CD14-positive monocyte (primary cell): ENCODE measurements around the gene ALAS2. TPM values are rescaled to one million over a fixed set of nuclear protein-coding genes. Genes with fewer than 3 reads are reported as not detected.
"Not testable (repeated sequence)": the region's sequence is repeated elsewhere in the genome, so short reads cannot be mapped to it uniquely, and the experiment has no call there.

Experiments
- DNase-seq, 3 donors: peaks; one replicate each; pipeline ENCODE4 v3.0.0-alpha.2; 2011 to 2022
- H2AFZ ChIP-seq: 2 replicates; pipeline ENCODE4 v1.6.0; 2012; ENCODE audit warnings: mild to moderate bottlenecking, low read depth, low read length, inconsistent platforms; ENCODE audit not compliant: insufficient read depth, poor library complexity, severe bottlenecking
- H3K27ac ChIP-seq, 2 donors: 1 replicate in 1 of 2; 2 replicates in 1 of 2; pipeline ENCODE4 v1.5.1; 2012 to 2013; ENCODE audit warnings: low read length in 2 of 2, control low read depth in 1 of 2, inconsistent platforms in 1 of 2, low read depth in 1 of 2, mild to moderate bottlenecking in 1 of 2
- H3K27me3 ChIP-seq, 2 donors: one replicate each; pipeline versions ENCODE4 v1.6.0 to v1.6.1; 2011 to 2013; ENCODE audit warnings: low read length in 2 of 2; ENCODE audit not compliant: control insufficient read depth in 2 of 2, insufficient read depth in 2 of 2
- H3K36me3 ChIP-seq, 2 donors: replicated peaks in 1 of 2; 1 replicate in 1 of 2; 2 replicates in 1 of 2; pipeline versions ENCODE4 v1.5.1 to v1.6.1; 2012 to 2013; ENCODE audit warnings: low read length in 2 of 2, control low read depth in 1 of 2, inconsistent platforms in 1 of 2, mild to moderate bottlenecking in 1 of 2; ENCODE audit not compliant: insufficient read depth in 2 of 2, control insufficient read depth in 1 of 2
- H3K4me1 ChIP-seq, 2 donors: 1 replicate in 1 of 2; 2 replicates in 1 of 2; pipeline versions ENCODE4 v1.5.1 to v1.6.1; 2012 to 2013; ENCODE audit warnings: low read length in 2 of 2, control low read depth in 1 of 2, inconsistent platforms in 1 of 2, mild to moderate bottlenecking in 1 of 2, moderate library complexity in 1 of 2; ENCODE audit not compliant: insufficient read depth in 2 of 2, control insufficient read depth in 1 of 2
- H3K4me2 ChIP-seq: replicated peaks from 2 replicates; pipeline ENCODE3; 2012; ENCODE audit warnings: low read length, moderate library complexity, mild to moderate bottlenecking; ENCODE audit not compliant: poor library complexity, severe bottlenecking; ENCODE audit errors: extremely low read depth
- H3K4me3 ChIP-seq, 3 experiments: fragments of 200-600 bp in 1 of 3; sonication (generic) in 1 of 3; replicated peaks in 1 of 3; 1 replicate in 2 of 3; 2 replicates in 1 of 3; pipeline ENCODE4 v1.5.1; 2011 to 2013; ENCODE audit warnings: low read length in 3 of 3, mild to moderate bottlenecking in 3 of 3, control low read depth in 2 of 3, low read depth in 2 of 3, inconsistent platforms in 1 of 3, moderate library complexity in 1 of 3
- H3K79me2 ChIP-seq: 2 replicates; pipeline ENCODE4 v1.6.0; 2012; ENCODE audit warnings: mild to moderate bottlenecking, control low read depth, inconsistent platforms, low read length, moderate library complexity; ENCODE audit not compliant: insufficient read depth
- H3K9ac ChIP-seq: 2 replicates; pipeline ENCODE4 v1.6.0; 2017; ENCODE audit warnings: low read length, mild to moderate bottlenecking; ENCODE audit not compliant: insufficient read depth, poor library complexity, severe bottlenecking
- H3K9me3 ChIP-seq, 2 donors: replicated peaks in 1 of 2; 1 replicate in 1 of 2; 2 replicates in 1 of 2; pipeline versions ENCODE4 v1.5.1 to v1.6.1; 2012 to 2013; ENCODE audit warnings: low read length in 2 of 2, control low read depth in 1 of 2; ENCODE audit not compliant: control insufficient read depth in 1 of 2, insufficient read depth in 1 of 2
- H4K20me1 ChIP-seq: 2 replicates; pipeline ENCODE4 v1.6.0; 2012; ENCODE audit warnings: mild to moderate bottlenecking, low read length, control low read depth, moderate library complexity; ENCODE audit not compliant: insufficient read depth
- H3K27ac Mint-ChIP-seq, 7 donors: one replicate each; pipeline ENCODE4 v1.8.0; 2020; ENCODE audit warnings: mild to moderate bottlenecking in 7 of 7, mixed read lengths in 7 of 7, moderate library complexity in 6 of 7, inconsistent platforms in 2 of 7
- H3K27me3 Mint-ChIP-seq, 3 donors: one replicate each; pipeline ENCODE4 v1.8.0; 2021 to 2022; ENCODE audit warnings: low read depth in 3 of 3, mild to moderate bottlenecking in 3 of 3, mixed read lengths in 3 of 3, moderate library complexity in 3 of 3, inconsistent platforms in 1 of 3
- H3K36me3 Mint-ChIP-seq, 2 donors: one replicate each; pipeline ENCODE4 v1.8.0; 2020; ENCODE audit warnings: mixed read lengths in 2 of 2, inconsistent platforms in 1 of 2, mild to moderate bottlenecking in 1 of 2
- H3K4me1 Mint-ChIP-seq: one replicate; pipeline ENCODE4 v1.8.0; 2020; ENCODE audit warnings: mild to moderate bottlenecking, mixed read lengths
- H3K4me3 Mint-ChIP-seq, 2 donors: one replicate each; pipeline ENCODE4 v1.8.0; 2020; ENCODE audit warnings: mild to moderate bottlenecking in 2 of 2, mixed read lengths in 2 of 2, moderate library complexity in 1 of 2
- H3K9me3 Mint-ChIP-seq, 7 donors: one replicate each; pipeline ENCODE4 v1.8.0; 2020 to 2022; ENCODE audit warnings: mixed read lengths in 7 of 7, mild to moderate bottlenecking in 6 of 7, moderate library complexity in 6 of 7, inconsistent platforms in 2 of 7
- CTCF ChIP-seq: fragments of 200-600 bp; IDR thresholded peaks from one replicate; pipeline ENCODE4 v1.8.0; 2022; ENCODE audit warnings: antibody characterized with exemption, mild to moderate bottlenecking
- WGBS: methylation state at CpG from one replicate; pipeline ENCODE4 v1.1.5; 2013; ENCODE audit warnings: missing lambda C conversion rate; ENCODE audit not compliant: insufficient coverage; 5-methylcytosine and 5-hydroxymethylcytosine counted together
- intact Hi-C, 2 donors: fragments of 100-400 bp; cut with micrococcal nuclease; formaldehyde crosslinking; loops; one replicate each; pipeline versions ENCODE4 v1.15.0 to v1.15.1; 2023
- polyA plus RNA-seq, 3 donors: library from polyadenylated mRNA; depleted of rRNA in 1 of 3; unstranded in 2 of 3; stranded (reverse) in 1 of 3; fragments of 300-500 nt in 2 of 3; fragments of >200 nt in 1 of 3; fragmentation: Illumina TruSeq in 2 of 3; gene quantifications; 1 replicate in 2 of 3; 2 replicates in 1 of 3; pipeline ENCODE4 v1.2.3, GENCODE V29; 2012 to 2021

The ALAS2 gene
- polyA plus RNA-seq, 3 donors: 1.1 TPM; not detected in 2

- no peak for DNase-seq
- H3K4me3 Mint-ChIP-seq: no peak within 1 kb of the TSS
- intact Hi-C loops: no loop called here
- H3K27ac Mint-ChIP-seq: peak within 1 kb of the TSS in 1 of 7 donors; percentile 42
- Histone ChIP-seq H4K20me1 (no peaks in the 10 kb centered on the region), H3K4me1 (no peaks in the 10 kb centered on the region), H3K36me3 (no peaks in the 10 kb centered on the region), H3K9me3 (no peaks in the 10 kb centered on the region), H3K9ac (no peak within 1 kb of the TSS), H3K79me2 (no peaks in the 10 kb centered on the region), H3K27ac (no peak within 1 kb of the TSS), H3K27me3 (no peaks in the 10 kb centered on the region), H2AFZ (no peak within 1 kb of the TSS), H3K4me3 (no peak within 1 kb of the TSS), H3K4me2 (no peak within 1 kb of the TSS)
- H3K4me1 Mint-ChIP-seq: no peaks in the 10 kb centered on the region
- peaks cover 4 to 16% (median 9%) of the 10 kb centered on the region in 7 donors for H3K9me3 Mint-ChIP-seq
- 98% methylated on average over 9 of the region's 36 CpGs for WGBS
- no peak for TF ChIP-seq CTCF
- H3K36me3 Mint-ChIP-seq: no peaks in the 10 kb centered on the region
- peaks cover 0 to 4% (median 1%) of the 10 kb centered on the region in 3 donors for H3K27me3 Mint-ChIP-seq
Observed at GRCh38 chrX:55074851-55075467, 44.2 kb upstream of the ALAS2 start, which contains the start of gene PAGE2B. TSS of gene PAGE2B (plus strand) at chrX:55075030. CDS start at chrX:55076042, 1,012 bp downstream.

- intact Hi-C loops: no loop called here
- H3K36me3 ChIP-seq: no peaks in the 10 kb centered on the region
- no peak overlapping the region for H3K4me3 ChIP-seq
- H3K36me3 Mint-ChIP-seq: no peaks in the 10 kb centered on the region
- no peak overlapping the region for H3K9ac ChIP-seq
- H3K27ac ChIP-seq: no peak overlapping the region
- H3K4me1 Mint-ChIP-seq: no peaks in the 10 kb centered on the region
- no peak for DNase-seq
- H3K9me3 ChIP-seq: no peaks in the 10 kb centered on the region
- H3K4me2 ChIP-seq: no peak overlapping the region
- H3K4me3 Mint-ChIP-seq: no peak overlapping the region
- no peak for TF ChIP-seq CTCF
- H3K4me1 ChIP-seq: no peaks in the 10 kb centered on the region
- H3K27me3 Mint-ChIP-seq: peaks cover 1 to 4% (median 3%) of the 10 kb centered on the region in 3 donors
- no peak overlapping the region for H2AFZ ChIP-seq
- H3K9me3 Mint-ChIP-seq: peaks cover 4 to 19% (median 12%) of the 10 kb centered on the region in 7 donors
- H3K27ac Mint-ChIP-seq: no peak overlapping the region
- 100% methylated on average over 2 of the region's 3 CpGs for WGBS
- H3K27me3 ChIP-seq: no peaks in the 10 kb centered on the region
- no peaks in the 10 kb centered on the region for H4K20me1 ChIP-seq
- no peaks in the 10 kb centered on the region for H3K79me2 ChIP-seq
Observed at GRCh38 chrX:55072286-55072685, 41.5 kb upstream of the ALAS2 start.

GRCh38 chrX:55067180-55067579 is 36.4 kb upstream of the ALAS2 start:
- H3K27me3 Mint-ChIP-seq, H3K9ac ChIP-seq, H4K20me1 ChIP-seq, H3K27ac Mint-ChIP-seq, DNase-seq, H3K4me3 ChIP-seq, H3K27ac ChIP-seq, H3K4me1 ChIP-seq, H2AFZ ChIP-seq, H3K4me1 Mint-ChIP-seq, H3K79me2 ChIP-seq, H3K27me3 ChIP-seq, H3K4me3 Mint-ChIP-seq, H3K9me3 ChIP-seq, H3K36me3 ChIP-seq, H3K4me2 ChIP-seq, intact Hi-C loops, H3K36me3 Mint-ChIP-seq: not testable (repeated sequence)
- no CpG with 5 or more reads among the region's 2 CpGs for WGBS
- peaks cover 0 to 10% (median 7%) of the 10 kb centered on the region in 7 donors for H3K9me3 Mint-ChIP-seq
